ELR (cell line): ENCODE measurements around the gene PHOX2B.
"Not testable (repeated sequence)": the region's sequence is repeated elsewhere in the genome, so short reads cannot be mapped to it uniquely, and the experiment has no call there.

ENCODE experiments used
- DNase-seq: peaks from one replicate; pipeline ENCODE4 v3.0.0-alpha.2; 2015; ENCODE audit warnings: low read depth

The PHOX2B gene

GRCh38 chr4:41748074-41748570 lies 403 bp downstream of the PHOX2B start:
- no peak for DNase-seq

GRCh38 chr4:41747230-41748055 lies 1.1 kb downstream of the PHOX2B start:
- no peak for DNase-seq

- no peak for DNase-seq
Observed at GRCh38 chr4:41746440-41747229, 1.9 kb downstream of the PHOX2B start.

GRCh38 chr4:41746025-41746439 lies 2.5 kb downstream of the PHOX2B start:
- DNase-seq, result no peak

GRCh38 chr4:41745292-41746024 lies 3.1 kb downstream of the PHOX2B start:
- DNase-seq, result no peak

- DNase-seq, result no peak
Observed at GRCh38 chr4:41744572-41745291, 3.8 kb downstream of the PHOX2B start.

GRCh38 chr4:41741354-41741753 lies 7.2 kb downstream of the PHOX2B start:
- no peak for DNase-seq

- DNase-seq, result not testable (repeated sequence)
Observed at GRCh38 chr4:41737491-41737890, 11.0 kb downstream of the PHOX2B start.

GRCh38 chr4:41734371-41734770 lies 14.2 kb downstream of the PHOX2B start:
- DNase-seq, result peak; percentile 58

GRCh38 chr4:41731569-41732126 lies 16.9 kb downstream of the PHOX2B start:
- no peak for DNase-seq

GRCh38 chr4:41728573-41728913 lies 20.0 kb downstream of the PHOX2B start:
- peak; percentile 64 for DNase-seq

GRCh38 chr4:41727861-41728572 lies 20.5 kb downstream of the PHOX2B start:
- no peak for DNase-seq

- no peak for DNase-seq
Observed at GRCh38 chr4:41725254-41725653, 23.3 kb downstream of the PHOX2B start.

GRCh38 chr4:41723286-41723685 lies 25.2 kb downstream of the PHOX2B start:
- DNase-seq, result no peak

- peak; percentile 28 for DNase-seq
Observed at GRCh38 chr4:41722181-41722580, 26.3 kb downstream of the PHOX2B start.

- DNase-seq, result peak; percentile 76
Observed at GRCh38 chr4:41719417-41719816, 29.1 kb downstream of the PHOX2B start.

GRCh38 chr4:41718907-41719306 lies 29.6 kb downstream of the PHOX2B start:
- DNase-seq, result peak; percentile 85

- DNase-seq, result no peak
Observed at GRCh38 chr4:41715155-41715554, 33.4 kb downstream of the PHOX2B start.

GRCh38 chr4:41714364-41715000 lies 34.0 kb downstream of the PHOX2B start:
- DNase-seq, result no peak

- no peak for DNase-seq
Observed at GRCh38 chr4:41713768-41714167, 34.8 kb downstream of the PHOX2B start.
